Left lung (tissue), 10 donors: ENCODE results near the gene AUTS2. TPM values are rescaled to one million over a fixed set of nuclear protein-coding genes. Genes with fewer than 3 reads are reported as not detected.

Source experiments
- ATAC-seq: fragments of 200-7000 bp; cut with Tn5 transposase; one replicate; pipeline ENCODE4 v1.9.1; 2020; ENCODE audit warnings: moderate library complexity
- DNase-seq, 4 donors: peaks; one replicate each; pipeline ENCODE4 v3.0.0-alpha.2; 2013 to 2020
- H3K27ac ChIP-seq, 2 donors: fragments of 200-600 bp; sonication (generic) in 1 of 2; one replicate each; pipeline versions ENCODE4 v1.5.0 to v1.8.0; 2020 to 2021
- H3K27me3 ChIP-seq, 2 donors: fragments of 200-600 bp; sonication (generic) in 1 of 2; one replicate each; pipeline versions ENCODE4 v1.5.0 to v1.8.0; 2020 to 2021
- H3K36me3 ChIP-seq, 2 donors: fragments of 200-600 bp; sonication (generic) in 1 of 2; one replicate each; pipeline versions ENCODE4 v1.5.0 to v1.8.0; 2020 to 2021
- H3K4me1 ChIP-seq, 2 donors: fragments of 200-600 bp; one replicate each; pipeline ENCODE4 v1.8.0; 2021
- H3K4me3 ChIP-seq, 2 donors: fragments of 200-600 bp; sonication (generic) in 1 of 2; one replicate each; pipeline versions ENCODE4 v1.5.0 to v1.8.0; 2020 to 2021; ENCODE audit warnings: mild to moderate bottlenecking in 1 of 2
- H3K9me3 ChIP-seq, 2 donors: fragments of 200-600 bp; sonication (generic) in 1 of 2; one replicate each; pipeline versions ENCODE4 v1.5.0 to v1.8.0; 2020 to 2021
- CTCF ChIP-seq, 2 donors: fragments of 200-600 bp; sonication (generic) in 1 of 2; IDR thresholded peaks; one replicate each; pipeline versions ENCODE4 v1.5.0 to v1.8.0; 2021; ENCODE audit warnings: antibody characterized with exemption in 2 of 2
- intact Hi-C, 2 donors: fragments of 100-400 bp; cut with DNase I; formaldehyde crosslinking; loops; one replicate each; pipeline versions ENCODE4 v1.11.2 to v1.14.2; 2022
- polyA plus RNA-seq, 6 donors: library from polyadenylated mRNA; unstranded; fragments of 120-200 nt; gene quantifications; one replicate each; pipeline ENCODE4 v1.2.1, GENCODE V29; 2013; ENCODE audit not compliant: insufficient read length in 6 of 6
- total RNA-seq, 2 donors: library from RNA; stranded (reverse); fragmentation: NEBNext Ultra II Directional; extraction: Animal tissue kit (Norgen Biotek cat#: 25700); gene quantifications; one replicate each; pipeline ENCODE4 v1.2.1, GENCODE V29; 2021
- donor health status: DM: no; HTN: yes; CAD: no.
- donor health status: DM: no; HTN: no; CAD: no.

The AUTS2 gene
- total and polyA plus RNA-seq, 8 donors = 40.4 to 119 (median 103) TPM

- no peaks in the 10 kb centered on the region for H3K4me1 ChIP-seq
- H3K27ac ChIP-seq = no peak overlapping the region
- intact Hi-C loops = no loop called here
- no peaks in the 10 kb centered on the region for H3K9me3 ChIP-seq
- ATAC-seq = no peak
- TF ChIP-seq CTCF (IDR thresholded peaks at IDR 0.05) = no peak
- H3K27me3 ChIP-seq = no peaks in the 10 kb centered on the region
- no peak overlapping the region for H3K4me3 ChIP-seq
- H3K36me3 ChIP-seq = no peaks in the 10 kb centered on the region
- DNase-seq = no peak
These were observed 738.3 kb downstream of the AUTS2 start for GRCh38 chr7:70336536-70336935.

GRCh38 chr7:70338015-70338414, 739.7 kb downstream of the AUTS2 start:
- Histone ChIP-seq H3K4me3 (no peak overlapping the region), H3K4me1 (no peaks in the 10 kb centered on the region), H3K27me3 (no peaks in the 10 kb centered on the region), H3K27ac (no peak overlapping the region), H3K36me3 (no peaks in the 10 kb centered on the region), H3K9me3 (no peaks in the 10 kb centered on the region)
- ATAC-seq (no peak), DNase-seq (no peak)
- intact Hi-C loops = no loop called here
- TF ChIP-seq CTCF (IDR thresholded peaks at IDR 0.05) = no peak

- TF ChIP-seq CTCF (IDR thresholded peaks at IDR 0.05) = no peak
- H3K4me3 ChIP-seq = no peak overlapping the region
- DNase-seq (no peak), ATAC-seq (no peak)
- intact Hi-C loops = no loop called here
- no peaks in the 10 kb centered on the region for H3K9me3 ChIP-seq
- H3K4me1 ChIP-seq = no peaks in the 10 kb centered on the region
- no peaks in the 10 kb centered on the region for H3K27me3 ChIP-seq
- no peak overlapping the region for H3K27ac ChIP-seq
- no peaks in the 10 kb centered on the region for H3K36me3 ChIP-seq
These were observed 742.0 kb downstream of the AUTS2 start for GRCh38 chr7:70340236-70340635.

GRCh38 chr7:70341446-70341845, 743.2 kb downstream of the AUTS2 start:
- intact Hi-C loops = no loop called here
- DNase-seq = no peak
- TF ChIP-seq CTCF (IDR thresholded peaks at IDR 0.05) = no peak

GRCh38 chr7:70343519-70343918, 745.2 kb downstream of the AUTS2 start:
- TF ChIP-seq CTCF (IDR thresholded peaks at IDR 0.05) = no peak
- intact Hi-C loops = no loop called here
- no peaks in the 10 kb centered on the region for H3K4me1 ChIP-seq
- H3K4me3 ChIP-seq = no peak overlapping the region
- ATAC-seq (no peak), DNase-seq (no peak)
- H3K36me3 ChIP-seq = no peaks in the 10 kb centered on the region
- H3K27ac ChIP-seq = no peak overlapping the region
- no peaks in the 10 kb centered on the region for H3K9me3 ChIP-seq
- no peaks in the 10 kb centered on the region for H3K27me3 ChIP-seq

More at GRCh38 chr7:70341446-70341845, 743.2 kb downstream of the AUTS2 start:
- Histone ChIP-seq H3K9me3 (no peaks in the 10 kb centered on the region), H3K27ac (no peak overlapping the region), H3K36me3 (no peaks in the 10 kb centered on the region), H3K4me3 (no peak overlapping the region), H3K27me3 (no peaks in the 10 kb centered on the region), H3K4me1 (no peaks in the 10 kb centered on the region)
- ATAC-seq = no peak
